HG03432 (cell line): Measurements from ENCODE around the gene SLC6A8.
"Not testable (repeated sequence)": the region's sequence is repeated elsewhere in the genome, so short reads cannot be mapped to it uniquely, and the experiment has no call there.

ENCODE experiments used
- ATAC-seq: cut with Tn5 transposase; IDR thresholded peaks from one replicate; pipeline ENCODE4 v1.9.1; 2021; ENCODE audit warnings: mild to moderate bottlenecking, moderate library complexity; ENCODE audit not compliant: unreplicated experiment

Gene SLC6A8

DNA sequence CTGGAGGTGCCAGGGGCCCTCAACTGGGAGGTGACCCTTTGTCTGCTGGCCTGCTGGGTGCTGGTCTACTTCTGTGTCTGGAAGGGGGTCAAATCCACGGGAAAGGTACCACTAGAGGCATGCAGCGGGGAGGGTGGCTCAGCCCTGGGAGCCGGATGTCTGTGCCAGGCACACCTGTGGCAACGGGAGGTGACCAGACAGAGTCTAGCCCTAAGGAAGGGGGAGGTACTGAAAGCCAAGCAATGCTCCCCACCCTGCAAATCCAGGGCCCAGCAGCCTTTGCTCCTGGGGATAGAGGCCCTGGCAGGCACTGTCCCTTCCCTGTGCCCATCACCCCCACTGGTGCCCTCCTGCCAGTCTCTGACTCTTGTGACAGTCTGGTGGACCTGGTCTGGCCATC, 4.3 kb downstream of the SLC6A8 start:
- no peak for ATAC-seq

DNA sequence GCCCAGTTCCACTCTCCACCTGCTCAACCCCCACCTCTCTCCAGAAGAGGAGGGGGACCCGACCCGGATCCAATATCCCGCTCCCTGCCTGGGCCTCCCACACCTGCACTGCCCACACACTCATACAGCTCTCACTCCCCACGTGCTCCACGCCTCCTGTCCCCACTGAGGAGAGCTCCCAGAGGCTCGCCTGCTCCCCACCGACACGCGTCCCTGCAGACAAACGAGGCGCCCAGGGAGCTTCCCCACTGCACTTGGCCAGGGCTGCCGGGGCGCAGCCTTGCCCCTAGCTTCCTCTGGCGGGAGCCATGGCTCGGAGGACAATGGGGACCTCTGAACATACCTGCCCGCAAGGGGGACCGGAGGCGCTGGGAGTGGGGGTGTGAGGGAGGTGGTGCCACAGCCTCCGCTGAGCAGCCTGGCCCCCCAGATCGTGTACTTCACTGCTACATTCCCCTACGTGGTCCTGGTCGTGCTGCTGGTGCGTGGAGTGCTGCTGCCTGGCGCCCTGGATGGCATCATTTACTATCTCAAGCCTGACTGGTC, 5.0 kb downstream of the SLC6A8 start:
- no peak for ATAC-seq

DNA sequence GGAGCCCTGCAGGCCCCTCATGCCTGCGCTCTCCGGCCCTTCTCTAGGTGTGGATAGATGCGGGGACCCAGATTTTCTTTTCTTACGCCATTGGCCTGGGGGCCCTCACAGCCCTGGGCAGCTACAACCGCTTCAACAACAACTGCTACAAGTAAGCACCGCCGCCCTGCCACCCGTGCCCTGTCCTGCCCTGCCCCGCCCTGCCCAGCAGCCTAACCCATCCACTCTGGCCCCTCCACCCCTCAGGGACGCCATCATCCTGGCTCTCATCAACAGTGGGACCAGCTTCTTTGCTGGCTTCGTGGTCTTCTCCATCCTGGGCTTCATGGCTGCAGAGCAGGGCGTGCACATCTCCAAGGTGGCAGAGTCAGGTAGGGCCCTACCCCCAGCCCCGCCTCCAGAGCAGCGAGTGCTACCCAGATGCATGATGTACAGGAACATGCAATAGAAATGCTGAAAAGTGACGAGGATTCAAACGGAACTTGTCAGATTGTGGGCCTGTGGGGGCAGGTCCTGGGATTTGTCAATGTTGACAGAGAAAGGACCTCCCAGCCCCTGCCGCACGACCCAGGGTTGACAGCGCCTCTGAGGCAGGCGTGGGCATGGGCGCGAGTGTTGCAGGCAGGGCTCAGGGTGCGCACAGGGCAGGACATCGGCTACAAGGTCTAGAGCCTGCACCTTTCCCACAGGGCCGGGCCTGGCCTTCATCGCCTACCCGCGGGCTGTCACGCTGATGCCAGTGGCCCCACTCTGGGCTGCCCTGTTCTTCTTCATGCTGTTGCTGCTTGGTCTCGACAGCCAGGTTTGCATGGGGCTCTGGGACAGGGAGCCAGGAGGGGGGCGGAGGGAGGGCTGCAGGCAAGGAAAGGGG, 5.7 kb downstream of the SLC6A8 start:
- no peak for ATAC-seq

DNA sequence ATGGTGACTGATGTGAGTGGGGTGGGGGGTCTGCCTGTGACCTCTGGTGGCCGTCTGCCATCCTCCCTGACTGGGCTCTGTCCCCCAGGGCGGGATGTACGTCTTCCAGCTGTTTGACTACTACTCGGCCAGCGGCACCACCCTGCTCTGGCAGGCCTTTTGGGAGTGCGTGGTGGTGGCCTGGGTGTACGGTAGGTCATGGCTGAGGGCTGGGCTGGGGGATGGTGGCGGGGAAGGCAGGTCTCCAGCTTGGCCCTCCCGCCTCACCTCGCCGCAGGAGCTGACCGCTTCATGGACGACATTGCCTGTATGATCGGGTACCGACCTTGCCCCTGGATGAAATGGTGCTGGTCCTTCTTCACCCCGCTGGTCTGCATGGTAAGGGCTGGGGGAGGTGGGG, 6.5 kb downstream of the SLC6A8 start:
- not testable (repeated sequence) for ATAC-seq

DNA sequence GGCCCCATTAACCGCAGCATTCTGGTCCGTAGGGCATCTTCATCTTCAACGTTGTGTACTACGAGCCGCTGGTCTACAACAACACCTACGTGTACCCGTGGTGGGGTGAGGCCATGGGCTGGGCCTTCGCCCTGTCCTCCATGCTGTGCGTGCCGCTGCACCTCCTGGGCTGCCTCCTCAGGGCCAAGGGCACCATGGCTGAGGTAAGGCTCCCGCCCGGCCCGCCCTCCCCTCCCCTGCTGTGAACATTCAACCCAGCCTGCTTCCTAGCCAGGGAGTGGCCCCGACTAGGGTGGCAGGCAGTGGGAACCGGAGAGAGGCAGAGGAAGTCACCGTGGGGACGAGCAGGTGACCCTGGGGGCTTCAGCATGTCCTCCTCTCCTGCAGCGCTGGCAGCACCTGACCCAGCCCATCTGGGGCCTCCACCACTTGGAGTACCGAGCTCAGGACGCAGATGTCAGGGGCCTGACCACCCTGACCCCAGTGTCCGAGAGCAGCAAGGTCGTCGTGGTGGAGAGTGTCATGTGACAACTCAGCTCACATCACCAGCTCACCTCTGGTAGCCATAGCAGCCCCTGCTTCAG, 7.1 kb downstream of the SLC6A8 start:
- no peak for ATAC-seq

DNA sequence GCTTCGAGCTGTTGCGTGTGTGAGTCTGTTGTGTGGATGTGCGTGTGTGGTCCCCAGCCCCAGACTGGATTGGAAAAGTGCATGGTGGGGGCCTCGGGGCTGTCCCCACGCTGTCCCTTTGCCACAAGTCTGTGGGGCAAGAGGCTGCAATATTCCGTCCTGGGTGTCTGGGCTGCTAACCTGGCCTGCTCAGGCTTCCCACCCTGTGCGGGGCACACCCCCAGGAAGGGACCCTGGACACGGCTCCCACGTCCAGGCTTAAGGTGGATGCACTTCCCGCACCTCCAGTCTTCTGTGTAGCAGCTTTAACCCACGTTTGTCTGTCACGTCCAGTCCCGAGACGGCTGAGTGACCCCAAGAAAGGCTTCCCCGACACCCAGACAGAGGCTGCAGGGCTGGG, 8.4 kb downstream of the SLC6A8 start:
- ATAC-seq: no peak

DNA sequence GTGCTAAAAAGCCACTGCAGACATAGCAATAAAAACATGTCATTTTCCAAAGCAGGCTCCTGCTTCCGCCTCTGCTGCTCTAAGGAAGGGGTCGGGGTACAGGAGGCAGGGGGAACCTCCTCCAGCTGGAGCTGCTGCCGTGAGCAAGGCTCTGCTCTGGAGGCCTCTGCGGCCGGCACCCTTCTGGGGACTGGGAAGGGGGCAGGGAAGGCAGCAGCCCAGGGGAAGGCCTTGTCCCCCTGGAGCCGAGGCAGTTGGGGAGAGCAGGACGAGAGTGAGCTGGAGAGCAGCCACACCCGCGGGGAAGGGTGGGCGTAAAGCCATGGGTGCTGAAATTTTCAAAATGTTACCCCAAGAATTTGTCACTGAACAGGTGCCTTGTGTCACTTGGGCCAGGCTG, 8.8 kb downstream of the SLC6A8 start:
- not testable (repeated sequence) for ATAC-seq

DNA sequence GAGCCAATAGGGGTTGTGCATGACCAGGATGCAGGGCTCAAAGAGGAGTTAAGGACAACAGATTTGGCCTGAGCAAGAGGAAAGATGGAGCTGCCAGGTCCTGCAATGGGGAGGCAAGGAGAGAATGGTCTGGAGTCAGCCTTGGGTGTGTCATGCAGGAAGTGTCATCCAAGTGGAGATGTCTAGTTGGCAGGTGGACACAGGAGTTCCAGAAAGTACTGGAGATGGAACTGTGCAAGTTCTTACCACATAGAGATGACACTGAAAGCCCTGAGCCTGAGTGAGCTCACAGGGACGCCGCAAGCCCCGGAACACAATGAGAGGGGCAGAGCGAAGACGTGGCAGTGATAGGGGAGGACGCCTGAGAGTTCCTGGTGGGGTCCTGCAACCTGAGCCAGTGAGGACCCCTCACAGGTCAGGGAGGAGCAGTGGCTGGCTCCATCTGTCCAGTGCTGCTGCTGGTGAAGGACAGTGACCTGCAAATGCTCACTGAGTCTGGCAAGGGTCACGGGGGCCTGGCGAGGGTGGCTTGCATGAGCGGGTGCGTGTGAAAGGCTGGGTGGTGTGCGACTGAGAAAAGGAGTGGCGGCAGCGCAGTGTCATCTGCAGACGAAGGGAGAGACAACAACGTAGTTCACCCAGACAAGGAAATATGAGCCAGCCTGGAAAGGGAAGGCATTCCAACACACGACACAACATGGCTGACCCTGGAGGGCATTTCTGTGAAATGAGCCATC, 9.4 kb downstream of the SLC6A8 start:
- ATAC-seq: not testable (repeated sequence)

DNA sequence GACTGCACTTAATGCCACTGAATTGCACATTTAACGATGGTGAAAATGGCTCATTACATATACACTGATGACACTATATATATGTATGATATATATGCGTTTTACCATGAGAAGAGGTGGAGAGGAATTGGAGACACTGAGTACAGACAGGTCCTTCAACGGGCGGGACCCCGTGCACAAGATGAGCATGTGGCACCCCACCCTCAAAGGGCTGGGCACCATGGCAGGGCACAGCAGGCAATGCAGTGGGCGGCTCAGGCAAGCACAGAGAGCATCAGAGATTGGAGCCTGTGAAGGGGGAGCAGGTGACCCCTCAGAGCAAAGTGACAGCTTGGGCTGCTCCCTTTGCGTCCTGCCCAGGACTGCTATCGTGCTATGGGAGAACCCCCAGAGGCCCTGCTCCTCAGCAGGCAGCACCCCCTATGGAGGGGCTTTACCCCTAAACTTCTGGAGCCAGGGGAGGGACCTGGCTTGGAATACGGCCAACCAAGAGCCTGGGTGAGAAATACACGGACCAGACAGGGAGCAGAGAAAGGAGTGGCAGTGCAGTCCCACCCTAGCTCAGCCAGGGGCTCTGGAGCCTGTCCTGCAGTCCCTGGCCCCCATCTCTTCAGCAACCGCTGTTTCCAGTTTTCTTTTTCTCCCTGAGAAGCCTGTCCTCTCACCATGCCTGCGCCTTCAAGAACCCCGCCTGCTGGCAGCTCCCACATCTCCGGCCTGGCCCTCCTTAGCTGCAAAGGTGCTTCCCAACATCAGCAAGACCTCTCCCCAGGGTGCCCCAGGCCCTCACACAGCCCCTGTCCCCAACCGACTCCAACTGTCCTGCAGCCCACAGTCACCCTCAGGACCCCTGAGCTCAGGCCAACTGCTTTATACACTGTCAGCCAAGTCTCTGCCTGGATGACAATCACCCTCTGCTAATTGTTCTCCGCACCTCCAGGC, 10.5 kb downstream of the SLC6A8 start:
- ATAC-seq: no peak

DNA sequence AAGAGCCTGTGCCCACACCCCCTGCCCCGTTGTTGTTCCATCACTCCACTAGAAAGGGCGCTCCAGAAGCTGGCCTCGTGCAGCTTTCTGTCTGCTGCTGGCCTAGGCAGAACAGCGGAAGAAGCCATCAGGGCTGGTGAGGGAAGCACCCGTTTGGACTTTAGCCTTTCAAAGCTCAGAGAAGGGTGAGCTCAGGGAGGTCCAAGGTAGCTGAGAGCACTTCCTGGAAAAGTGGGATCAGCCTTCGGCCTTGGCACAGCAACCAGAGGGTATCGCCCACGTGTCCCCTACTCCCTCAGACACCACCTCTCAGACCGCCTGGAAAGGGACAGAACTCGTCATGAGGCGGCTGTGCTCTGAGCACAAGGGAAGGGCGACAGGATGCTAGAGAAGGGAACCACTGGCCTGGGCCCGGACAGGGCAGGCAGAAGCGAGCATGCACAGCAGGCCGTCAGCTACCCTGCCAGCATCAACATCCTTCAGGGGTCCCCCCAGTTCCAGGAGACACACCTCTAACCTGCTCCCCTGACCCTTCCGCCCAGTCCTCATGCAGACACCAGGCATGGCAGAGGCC, 11.6 kb downstream of the SLC6A8 start:
- ATAC-seq: not testable (repeated sequence)

DNA sequence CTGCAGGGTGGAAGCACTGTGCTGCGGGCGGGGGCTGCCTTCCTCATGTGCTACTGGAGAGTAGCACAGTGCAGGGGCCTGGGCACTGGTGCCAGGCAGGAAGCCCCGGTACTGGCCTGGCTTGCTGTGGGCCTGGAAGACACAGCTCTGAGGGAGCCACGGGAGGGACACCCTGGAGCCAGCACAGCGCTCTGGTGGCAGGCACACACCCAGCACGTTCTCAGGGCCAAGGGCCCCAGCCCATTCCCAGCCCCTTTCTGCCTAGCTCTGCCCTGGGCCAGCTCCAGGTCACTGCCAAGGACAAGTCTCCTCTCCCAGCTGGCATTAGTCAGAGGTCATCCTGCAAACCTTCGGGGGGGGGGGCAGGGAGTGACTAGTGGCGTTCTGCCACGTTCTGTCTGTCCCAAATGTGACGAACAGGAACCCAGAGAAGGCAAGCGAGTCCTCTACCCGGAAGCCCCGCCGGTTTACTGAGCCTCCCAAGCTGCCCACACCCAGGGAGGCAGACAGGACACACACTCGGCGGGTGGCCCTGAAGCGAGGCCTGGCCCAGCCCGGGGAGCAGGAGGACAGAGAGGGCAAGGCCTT, 12.2 kb downstream of the SLC6A8 start:
- not testable (repeated sequence) for ATAC-seq

DNA sequence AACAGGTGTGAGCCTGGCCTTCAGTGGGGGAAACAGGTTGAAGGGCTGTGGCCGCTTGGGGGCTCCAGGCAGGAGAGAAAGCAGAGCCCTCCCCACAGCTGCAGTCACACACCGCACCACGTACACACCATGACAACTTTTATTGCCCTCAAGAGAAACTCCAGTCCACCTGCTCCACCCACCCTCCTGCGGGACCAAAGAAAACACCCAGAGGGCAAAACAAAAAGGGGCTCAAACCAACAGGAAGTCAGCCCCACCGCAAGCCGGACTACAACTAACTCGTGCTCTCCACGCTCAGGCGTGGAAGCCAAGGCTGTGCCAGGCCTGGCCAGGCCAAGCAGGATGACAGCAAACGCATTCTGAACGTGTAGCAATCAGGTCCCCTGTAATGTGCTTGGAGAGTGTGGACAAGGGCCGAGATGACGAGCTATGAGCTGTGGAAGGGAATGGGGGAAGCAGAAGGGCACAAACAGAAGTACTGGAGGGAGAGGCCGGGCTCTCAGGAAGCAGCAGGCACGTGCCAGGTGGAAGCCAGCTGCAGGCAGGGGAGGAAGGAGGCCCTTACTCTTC, 12.7 kb downstream of the SLC6A8 start:
- ATAC-seq: no peak

DNA sequence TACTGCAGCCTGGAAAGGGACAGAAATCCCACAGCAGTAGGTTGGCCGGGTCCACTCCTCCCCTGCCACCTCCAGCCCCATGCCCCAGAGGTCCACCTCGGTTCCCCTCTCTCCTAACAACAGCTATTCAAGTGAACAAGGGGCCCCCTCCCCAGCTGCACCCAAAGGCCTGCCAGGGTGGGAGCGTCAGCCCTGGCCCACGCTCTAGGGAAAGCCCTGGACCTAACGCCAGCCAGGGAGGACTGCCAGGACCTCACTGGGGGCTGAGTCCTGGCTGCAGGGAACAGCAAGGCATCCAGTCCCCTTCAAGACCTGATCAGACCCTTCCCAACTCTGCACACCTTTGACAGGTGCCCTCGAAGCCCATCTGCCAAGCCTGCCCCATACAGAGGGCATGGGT, 13.2 kb downstream of the SLC6A8 start:
- no peak for ATAC-seq

DNA sequence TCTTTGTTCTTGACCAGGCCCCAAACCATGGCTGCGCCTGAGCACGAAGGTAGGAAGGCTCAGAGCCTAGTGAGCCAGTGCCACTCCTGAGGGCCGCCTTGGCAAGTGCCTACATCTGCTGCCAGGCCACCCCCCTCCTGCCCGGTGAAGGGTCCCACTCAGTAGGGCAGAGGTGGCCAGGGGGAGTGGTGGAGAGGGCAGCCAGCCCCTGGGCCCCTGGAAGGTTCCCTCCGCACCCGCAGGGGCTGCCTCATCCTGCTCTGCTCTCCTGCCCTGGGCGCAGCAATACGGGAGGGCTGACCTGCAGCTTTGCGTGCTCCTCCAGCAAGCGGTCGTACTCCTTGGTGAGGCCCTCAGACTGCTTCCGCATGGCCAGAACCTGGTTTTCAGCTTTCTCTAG, 14.0 kb downstream of the SLC6A8 start:
- no peak for ATAC-seq

DNA sequence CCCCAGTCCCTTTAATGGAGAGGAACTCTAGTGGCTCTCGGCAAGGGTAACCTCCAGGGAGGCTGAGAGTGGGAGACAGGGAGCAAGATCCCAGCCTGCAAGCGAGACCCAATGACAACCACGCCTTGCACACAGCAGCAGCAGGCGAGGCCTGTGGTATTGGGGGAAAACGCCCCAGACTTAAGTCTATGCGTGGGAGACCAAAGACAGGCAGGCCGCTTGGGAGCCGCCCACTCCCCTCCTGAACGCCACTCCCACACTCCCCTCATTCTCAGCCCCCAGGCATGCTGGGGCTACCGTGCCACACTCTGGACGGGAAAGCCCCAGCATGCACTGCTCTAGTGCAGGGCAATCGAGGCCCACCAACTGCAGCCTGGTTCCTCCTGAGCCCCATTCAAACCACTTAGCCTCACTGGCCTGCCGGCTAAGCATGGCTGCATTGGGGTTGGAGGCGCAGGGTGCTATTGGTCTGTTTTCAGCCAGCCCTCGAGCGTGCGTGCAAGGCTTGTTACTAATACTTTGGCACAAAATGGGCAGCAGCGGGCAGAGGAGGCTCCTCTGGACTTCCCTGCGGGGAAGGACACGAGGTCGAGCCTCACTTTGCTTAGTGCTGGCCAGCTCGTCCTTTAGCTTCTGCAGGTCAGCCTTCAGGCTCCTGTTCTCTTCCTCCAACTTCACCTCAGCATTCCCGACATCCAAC, 14.8 kb downstream of the SLC6A8 start:
- ATAC-seq: no peak

DNA sequence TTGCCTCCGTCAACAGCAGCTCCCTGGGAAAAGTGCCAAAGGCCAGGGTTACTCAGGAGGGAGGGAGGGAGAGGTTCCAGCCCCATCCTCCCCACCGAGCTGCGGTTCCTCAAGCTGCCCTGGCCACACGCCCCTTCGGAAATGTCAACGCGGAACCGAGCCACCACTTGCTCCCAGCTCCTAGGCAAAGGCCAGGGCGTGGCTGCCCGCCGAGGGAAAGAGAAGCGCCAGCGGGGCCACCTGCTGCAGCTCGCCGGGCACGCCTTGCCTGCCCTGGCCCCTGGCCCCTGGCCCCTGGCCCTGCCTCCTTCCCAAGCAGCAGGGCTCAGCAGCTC, 15.3 kb downstream of the SLC6A8 start:
- ATAC-seq: no peak

DNA sequence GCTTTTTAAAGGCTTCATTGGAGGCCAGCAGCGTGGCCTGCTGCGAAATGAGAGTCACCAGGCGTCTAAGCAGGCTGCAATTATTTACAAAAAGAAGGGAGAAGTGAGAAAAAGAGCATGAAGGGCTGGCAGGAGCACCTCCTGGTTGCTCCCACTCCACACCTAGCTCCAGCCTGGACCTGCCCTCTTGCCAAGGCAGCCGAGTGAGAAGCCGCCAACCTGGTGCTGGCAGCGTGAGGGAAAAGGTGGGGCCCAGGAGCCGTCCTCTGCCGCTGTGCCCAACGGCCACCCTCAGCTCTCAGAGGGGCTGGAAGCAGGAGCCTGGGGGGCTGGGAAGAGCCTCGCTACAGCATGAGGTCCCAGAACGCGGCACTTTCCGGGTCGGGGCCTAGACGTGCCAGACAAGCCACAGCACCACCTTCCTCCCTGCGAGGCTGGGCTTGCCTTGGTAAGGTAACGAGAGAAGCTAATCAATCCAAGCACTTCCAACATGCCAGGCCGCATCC, 16.3 kb downstream of the SLC6A8 start:
- ATAC-seq: no peak

DNA sequence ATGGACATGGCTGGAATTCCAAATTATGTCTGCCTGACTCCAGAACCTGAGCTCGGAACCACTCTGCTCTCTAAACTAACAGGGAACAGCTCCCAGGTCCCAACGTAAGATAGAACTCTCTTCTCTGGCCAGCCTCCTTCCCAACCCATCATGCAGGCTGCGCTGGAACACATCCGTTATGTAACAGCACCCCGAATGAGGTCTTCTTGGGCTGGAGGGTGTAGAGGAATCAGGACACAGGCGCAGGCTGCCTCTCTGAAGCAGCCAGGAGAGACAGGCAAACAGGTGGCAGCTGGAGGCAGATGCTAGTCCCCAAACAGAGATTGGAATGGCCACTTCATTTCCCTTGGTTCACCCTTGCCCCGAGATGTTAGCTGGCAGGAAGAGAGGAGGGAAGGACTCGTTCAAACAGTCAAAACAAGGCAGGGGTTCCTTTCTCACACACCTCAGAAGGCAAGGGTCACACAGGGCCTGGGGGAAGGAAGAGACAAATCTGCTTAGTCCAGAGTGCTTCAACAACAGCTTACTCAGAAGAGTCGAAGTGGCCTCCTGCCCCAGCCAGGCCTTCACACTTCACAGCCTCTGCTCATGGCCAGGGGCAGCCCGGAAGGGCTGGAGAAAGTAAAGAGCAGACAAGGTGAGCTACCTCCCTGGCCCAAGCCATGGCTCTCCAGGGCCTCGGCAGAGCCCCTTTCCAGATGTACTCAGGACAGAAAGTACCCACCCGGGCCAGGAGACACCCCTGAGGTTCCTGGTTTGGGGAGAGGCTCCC, 17.1 kb downstream of the SLC6A8 start:
- ATAC-seq: not testable (repeated sequence)
